Posterior cingulate gyrus (tissue), 11 donors: ENCODE measurements around the gene ZSWIM3.

Experiments used
- DNase-seq, 10 donors: peaks; one replicate each; pipeline versions ENCODE4 v3.0.0 to v3.0.0-alpha.2; 2020 to 2021; ENCODE audit warnings: mixed read lengths in 3 of 10
- intact Hi-C: fragments of 100-400 bp; cut with DNase I; formaldehyde crosslinking; loops from one replicate; pipeline ENCODE4 v1.15.1; 2023

The ZSWIM3 gene

DNA sequence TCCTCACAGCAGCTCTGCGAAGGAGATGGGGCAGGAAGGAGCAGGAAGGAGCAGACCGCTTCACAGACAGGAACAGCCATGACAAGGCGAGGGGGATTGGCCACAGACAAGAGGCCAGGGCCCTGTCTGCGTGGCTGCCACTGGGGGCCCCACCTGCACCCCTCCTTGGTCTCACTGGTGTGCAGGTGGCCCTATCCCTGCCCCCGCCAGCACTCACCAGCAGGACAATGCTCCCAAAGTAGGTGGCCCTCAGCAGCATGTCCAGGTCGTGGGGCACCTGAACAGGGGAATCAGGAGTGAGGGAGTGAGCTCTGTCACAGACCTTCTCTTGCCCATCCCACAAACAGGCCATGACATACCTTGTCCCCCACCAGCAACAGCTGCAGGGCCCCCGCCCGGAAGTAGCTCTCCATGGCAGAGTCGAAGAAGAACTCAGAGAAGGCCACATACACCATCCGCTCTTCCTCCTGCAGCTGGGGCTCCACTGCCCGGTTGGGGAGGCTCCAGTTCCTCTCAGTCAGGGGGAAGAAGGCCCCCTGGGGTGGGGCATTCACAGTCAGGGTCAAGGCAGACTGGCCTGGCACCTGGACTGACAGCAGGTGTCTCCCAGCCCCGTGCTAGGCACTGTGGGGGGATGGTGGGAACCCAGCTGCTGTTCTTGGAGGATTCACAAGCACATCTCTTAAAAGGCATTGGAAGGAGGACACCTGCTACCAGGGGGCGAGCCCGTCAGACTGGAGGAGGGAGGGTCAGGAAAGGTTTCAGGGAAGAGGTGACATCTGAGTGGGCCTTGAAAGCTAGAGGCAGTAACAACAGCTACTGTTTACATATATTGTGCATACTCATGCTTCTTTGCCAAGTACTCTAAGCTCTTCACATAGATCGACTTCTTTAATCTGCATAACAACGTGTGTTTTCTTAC lies 47.4 kb downstream of the ZSWIM3 start:
- DNase-seq: peak in 2 of 10 donors; percentile 49 to 63
- intact Hi-C loops: no loop called here

- intact Hi-C loops: no loop called here
- peak in 1 of 10 donors; percentile 9 for DNase-seq
These were observed 48.2 kb downstream of the ZSWIM3 start for GRCh38 chr20:45905505-45906079.

DNA sequence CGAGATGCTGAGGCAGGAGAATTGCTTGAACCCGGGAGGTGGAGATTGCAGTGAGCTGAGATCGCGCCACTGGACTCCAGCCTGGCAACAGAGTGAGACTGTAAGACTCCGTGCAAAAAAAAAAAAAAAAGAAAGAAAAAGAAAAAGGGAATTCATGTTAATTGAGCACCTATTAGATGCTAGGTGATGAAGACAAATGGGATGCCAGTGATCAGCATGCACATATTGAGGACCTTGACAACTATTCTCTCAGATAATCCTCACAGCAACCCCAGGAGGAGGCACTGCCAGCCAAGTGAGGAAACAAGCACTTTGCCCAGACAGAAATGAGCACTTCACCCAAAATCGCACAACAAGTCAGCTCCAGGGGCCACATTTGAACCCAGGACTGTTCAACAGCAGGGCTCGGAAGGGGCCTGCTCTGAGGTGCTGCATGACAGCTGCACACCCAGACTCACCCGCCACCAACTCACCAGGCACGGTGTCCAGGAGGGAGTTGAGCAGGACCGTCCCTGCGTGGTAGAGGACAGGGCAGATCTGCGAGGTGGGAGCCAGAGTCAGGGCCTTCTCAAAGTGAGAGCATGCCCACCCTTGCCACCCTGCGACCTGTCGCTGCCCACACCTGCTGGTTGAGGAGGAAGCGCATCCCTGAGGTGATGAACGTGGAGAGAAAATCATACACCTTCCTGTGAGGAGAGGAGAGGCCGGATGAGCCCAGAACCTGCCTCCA lies 50.0 kb downstream of the ZSWIM3 start:
- intact Hi-C loops: no loop called here
- DNase-seq: peak in 1 of 10 donors; percentile 78

GRCh38 chr20:45908084-45908483 lies 50.7 kb downstream of the ZSWIM3 start:
- intact Hi-C loops: no loop called here
- DNase-seq: no peak

- intact Hi-C loops: no loop called here
These were observed 52.0 kb downstream of the ZSWIM3 start for GRCh38 chr20:45909336-45909808.

DNA sequence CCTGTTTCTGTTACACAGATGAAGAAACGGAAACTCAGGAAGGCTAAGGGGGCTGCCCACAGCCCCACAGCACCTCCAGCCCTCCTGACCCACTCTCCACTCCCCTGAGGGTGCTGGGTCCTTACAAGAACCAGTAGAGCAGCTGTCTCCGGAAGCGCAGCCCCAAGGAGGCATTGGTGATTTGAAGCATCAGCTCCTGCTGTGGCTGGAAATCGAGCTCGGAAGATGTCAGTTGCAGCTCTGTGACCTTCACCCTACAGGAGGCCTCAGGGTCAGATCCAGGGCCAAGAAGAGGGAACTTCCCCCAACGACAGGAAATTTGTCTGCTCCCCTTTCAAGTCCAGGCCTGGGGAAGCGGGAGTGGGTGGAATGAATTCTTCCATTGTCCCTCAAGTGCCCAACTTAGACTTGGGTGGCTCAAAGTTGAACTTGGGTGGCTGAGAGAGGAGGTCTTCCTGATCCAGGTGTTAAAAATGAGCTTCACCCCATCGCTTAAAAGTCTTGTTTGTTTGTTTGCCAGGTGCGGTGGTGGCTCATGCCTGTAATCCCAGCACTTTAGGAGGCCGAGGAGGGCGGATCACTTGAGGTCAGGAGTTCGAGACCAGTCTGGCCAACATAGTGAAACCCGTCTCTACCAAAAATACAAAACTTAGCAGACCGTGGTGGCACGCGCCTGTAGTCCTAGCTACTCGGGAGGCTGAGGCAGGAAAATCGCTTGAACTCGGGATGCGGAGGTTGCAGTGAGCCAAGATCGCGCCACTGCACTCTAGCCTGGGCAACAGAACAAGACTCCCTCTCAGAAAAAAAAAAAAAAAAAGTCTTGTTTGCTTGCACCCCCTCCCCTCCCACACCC lies 52.6 kb downstream of the ZSWIM3 start:
- peak in 1 of 10 donors; percentile 39 for DNase-seq
- intact Hi-C loops: no loop called here

More at GRCh38 chr20:45909336-45909808, 52.0 kb downstream of the ZSWIM3 start:
- DNase-seq: peak in 1 of 10 donors; percentile 77

DNA sequence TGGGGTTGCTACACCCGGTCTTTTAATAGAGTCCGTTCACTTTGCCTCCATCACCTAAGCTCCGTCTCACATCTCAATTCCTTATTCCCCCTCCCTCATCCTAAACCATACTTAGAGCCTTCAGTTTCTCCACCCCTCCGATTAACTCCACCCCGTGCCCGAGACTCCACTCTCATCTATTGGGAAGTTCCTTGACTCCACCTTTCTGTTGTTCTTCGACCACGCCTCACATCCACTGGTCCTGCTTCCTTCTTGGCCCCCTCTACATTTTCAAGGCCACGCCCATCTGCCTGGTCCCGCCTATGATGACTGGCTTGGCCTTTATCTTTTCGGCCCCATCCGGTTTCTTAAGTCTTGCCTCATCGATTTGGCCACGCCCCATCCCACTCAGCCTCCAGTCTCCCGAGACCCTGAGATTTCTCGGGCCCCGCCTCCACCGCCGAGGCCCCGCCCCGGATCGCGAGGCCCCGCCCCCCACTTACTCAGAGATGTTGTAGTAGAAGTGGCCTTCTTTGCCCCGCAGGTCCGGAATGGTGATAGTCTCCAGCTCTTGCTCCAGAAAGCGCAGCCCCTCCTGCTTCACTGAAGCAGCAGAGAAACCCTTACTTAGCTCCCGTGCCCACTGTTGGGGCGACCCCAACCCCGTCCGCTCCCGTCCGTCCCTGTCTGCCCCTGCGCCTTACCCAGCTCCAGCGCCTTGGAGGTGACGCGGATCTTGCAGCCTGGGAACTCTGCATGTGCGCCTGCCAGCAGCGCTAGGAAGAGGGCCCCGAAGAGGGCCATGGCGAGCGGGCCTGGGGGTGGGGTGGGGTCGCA lies 53.5 kb downstream of the ZSWIM3 start:
- DNase-seq: peak; percentile 57 to 97 (median 84)
- intact Hi-C loops: no loop called here

DNA sequence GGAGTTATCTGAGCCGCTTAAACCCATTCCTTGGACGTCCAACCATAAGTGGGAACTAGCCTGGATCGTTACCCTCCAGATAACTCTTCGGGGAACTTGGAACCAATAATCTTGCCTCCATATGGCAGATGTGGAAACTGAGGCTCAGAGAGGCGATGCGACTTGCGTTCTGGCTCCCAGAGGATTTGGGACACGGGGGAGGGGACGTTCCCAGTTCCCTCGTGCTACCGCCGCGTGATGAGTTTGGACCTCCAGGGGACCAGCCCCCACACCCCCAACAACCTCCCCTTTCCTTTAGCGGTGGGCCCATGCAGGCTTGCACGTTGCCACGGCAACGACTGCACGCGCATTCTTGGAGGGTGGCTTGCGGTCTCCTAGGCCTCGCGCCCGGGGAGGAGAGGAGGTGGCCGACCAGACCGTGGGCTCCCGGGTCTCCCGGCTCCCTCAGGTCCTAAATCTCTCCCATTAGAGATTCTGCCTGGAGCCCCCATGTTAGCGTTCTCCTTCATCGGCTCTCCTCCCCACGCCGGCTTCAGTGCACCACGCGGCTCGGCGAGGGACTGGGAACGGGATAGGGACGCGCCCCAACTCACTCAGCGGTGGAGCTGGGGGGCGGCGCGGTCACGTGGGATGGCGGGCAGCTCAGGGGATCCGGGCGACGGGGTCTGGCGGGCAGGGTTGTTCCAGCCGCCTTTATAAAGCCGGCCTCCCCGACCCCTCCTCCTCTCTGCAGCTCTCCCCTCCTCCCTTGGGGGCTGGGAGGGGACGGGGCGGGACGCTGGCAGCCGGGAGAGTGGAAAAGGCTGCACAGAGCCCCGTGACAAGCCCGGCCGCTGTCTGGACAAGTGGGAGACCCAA lies 54.3 kb downstream of the ZSWIM3 start, which contains the start of gene PLTP:
TSS of gene PLTP (minus strand) at position 670 of the 858 bp plus-strand sequence. CDS start 703 bp downstream, outside the sequence.
- intact Hi-C loops: no loop called here
- DNase-seq: peak; percentile 29 to 92 (median 62)

- intact Hi-C loops: no loop called here
- DNase-seq: peak in 1 of 10 donors; percentile 2
These were observed 54.9 kb downstream of the ZSWIM3 start for GRCh38 chr20:45912344-45912682.

DNA sequence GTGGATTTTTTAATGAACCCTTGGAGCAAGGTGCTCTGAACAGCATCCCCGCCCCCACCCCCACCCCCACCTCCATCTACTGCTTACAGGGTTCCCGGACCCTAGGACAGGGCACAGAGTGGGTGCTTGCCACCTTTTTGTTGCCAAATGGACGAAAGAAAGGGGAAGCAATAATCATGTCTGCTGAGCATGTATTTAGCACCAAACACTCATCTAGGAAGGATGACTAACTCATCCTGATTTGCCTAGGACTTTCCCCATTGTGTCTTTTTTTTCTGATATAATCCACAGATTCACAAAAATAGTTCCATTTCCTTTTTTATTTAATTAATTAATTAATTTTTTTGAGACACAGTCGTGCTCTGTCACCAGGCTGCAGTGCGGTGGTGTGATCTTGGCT lies 55.7 kb downstream of the ZSWIM3 start:
- DNase-seq: no peak
- intact Hi-C loops: no loop called here

DNA sequence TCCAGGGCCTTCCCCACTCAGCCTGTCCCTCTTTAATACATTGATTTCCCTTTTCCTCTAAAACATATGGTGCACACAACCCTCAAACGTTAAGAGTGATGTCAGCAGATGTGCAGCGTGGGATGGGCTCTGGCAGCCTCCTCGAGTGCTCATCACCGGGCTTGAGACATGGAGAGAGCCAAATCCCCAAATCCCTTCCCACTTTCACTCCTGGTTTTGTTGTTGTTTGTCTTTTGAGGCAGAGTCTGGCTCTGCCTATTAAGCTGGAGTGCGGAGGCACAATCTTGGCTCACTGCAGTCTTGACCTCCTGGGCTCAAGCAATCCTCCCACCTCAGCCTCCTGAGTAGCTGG lies 60.4 kb downstream of the ZSWIM3 start:
- DNase-seq: peak in 5 of 10 donors; percentile 39 to 90 (median 80)
- intact Hi-C loops: no loop called here

DNA sequence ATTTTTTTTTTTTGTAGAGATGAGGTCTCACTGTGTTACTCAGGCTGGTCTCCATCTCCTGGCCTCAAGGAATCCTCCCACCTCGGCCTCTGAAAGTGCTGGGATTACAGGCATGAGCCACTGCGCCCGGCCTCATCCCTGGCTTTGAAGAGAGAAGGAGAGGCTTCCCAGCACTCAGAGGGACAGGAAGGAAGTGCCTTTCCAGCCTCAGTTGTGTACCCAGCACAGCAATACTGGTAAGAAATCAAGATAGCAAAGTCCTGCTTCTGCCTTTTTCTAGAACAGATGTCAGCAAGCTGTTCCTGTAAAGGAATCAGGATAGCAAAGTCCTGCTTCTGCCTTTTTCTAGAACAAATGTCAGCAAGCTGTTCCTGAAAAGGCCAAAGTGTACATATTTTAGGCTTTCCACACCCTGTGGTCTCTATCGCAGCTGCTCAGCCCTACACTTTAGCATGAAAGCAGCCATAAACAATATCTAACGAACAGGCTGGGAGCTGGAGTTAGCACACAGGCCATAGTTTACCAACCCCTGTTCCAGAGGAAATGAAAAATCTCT lies 60.8 kb downstream of the ZSWIM3 start:
- intact Hi-C loops: no loop called here
- DNase-seq: peak in 2 of 10 donors; percentile 12 to 64

GRCh38 chr20:45918779-45919537 lies 61.5 kb downstream of the ZSWIM3 start:
- DNase-seq: peak in 1 of 10 donors; percentile 22
- intact Hi-C loops: no loop called here

DNA sequence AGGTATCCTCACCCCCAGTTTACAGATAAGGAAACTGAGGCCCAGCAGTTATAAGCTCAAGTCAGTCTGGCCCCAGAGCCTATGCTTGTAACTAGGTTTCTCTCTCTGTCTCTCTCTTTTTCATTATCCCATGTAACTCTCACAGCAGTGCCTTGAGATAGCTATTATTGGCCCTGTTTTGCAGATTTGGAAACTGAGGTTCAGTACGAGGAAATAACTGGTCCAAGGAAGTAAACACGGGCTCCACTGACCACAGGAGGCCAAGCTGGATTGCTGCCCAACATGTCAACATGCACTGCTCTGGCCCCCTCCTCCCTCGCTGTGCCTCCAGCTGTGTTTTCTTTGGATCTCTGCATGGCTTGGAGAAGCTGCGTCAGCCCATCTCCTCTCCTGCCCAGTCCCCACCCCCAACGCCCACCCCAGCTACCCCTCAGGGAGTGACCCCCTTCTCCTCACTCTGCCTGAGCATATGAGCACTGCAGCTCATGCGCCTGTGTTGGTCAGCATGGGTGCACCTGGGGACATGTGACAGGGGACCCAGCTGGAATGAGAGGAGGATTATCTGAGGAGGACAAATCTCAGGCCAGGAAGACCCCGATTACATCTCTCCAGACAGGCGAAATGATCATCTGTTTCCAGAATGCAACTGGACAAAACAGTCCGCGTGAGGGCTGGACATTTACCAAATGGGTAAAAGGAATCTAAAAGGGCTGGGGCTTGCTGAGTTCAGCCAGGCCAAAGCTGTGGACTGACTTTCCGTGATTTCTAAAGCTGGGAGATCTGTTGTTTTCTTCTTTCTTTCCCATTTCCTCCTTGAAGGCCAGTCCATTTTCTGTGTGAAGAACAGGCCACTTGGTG lies 62.4 kb downstream of the ZSWIM3 start:
- intact Hi-C loops: no loop called here
- DNase-seq: peak in 1 of 10 donors; percentile 51

- intact Hi-C loops: no loop called here
- DNase-seq: peak in 1 of 10 donors; percentile 39
These were observed 63.3 kb downstream of the ZSWIM3 start for GRCh38 chr20:45920462-45921336.
